GM08714 (cell line): ENCODE results near the gene NCKAP5.
"Not testable (repeated sequence)": the region's sequence is repeated elsewhere in the genome, so short reads cannot be mapped to it uniquely, and the experiment has no call there.

Source experiments
- H3K4me3 ChIP-seq: fragments of 200-500 bp; sonication (Bioruptor generic); 2 replicates; pipeline ENCODE4 v1.5.1; 2014; ENCODE audit warnings: mild to moderate bottlenecking, low read length, inconsistent platforms
- ZNF274 ChIP-seq: IDR thresholded peaks from 2 replicates; pipeline ENCODE4 v1.6.1; 2012; ENCODE audit warnings: mild to moderate bottlenecking, low read depth, low read length

The NCKAP5 gene

GRCh38 chr2:133484106-133484505 is 84.2 kb downstream of the NCKAP5 start:
- TF ChIP-seq ZNF274: no peak
- H3K4me3 ChIP-seq: no peak overlapping the region

GRCh38 chr2:133483181-133483580 is 85.1 kb downstream of the NCKAP5 start:
- no peak overlapping the region for H3K4me3 ChIP-seq
- no peak for TF ChIP-seq ZNF274

GRCh38 chr2:133480707-133481429 is 87.4 kb downstream of the NCKAP5 start:
- TF ChIP-seq ZNF274: no peak
- no peak overlapping the region for H3K4me3 ChIP-seq

- no peak overlapping the region for H3K4me3 ChIP-seq
- no peak for TF ChIP-seq ZNF274
Observed at GRCh38 chr2:133477616-133477990, 90.7 kb downstream of the NCKAP5 start.

- no peak overlapping the region for H3K4me3 ChIP-seq
- TF ChIP-seq ZNF274: no peak
Observed at GRCh38 chr2:133476931-133477615, 91.2 kb downstream of the NCKAP5 start.

- no peak for TF ChIP-seq ZNF274
Observed at GRCh38 chr2:133476286-133476685, 92.0 kb downstream of the NCKAP5 start.

GRCh38 chr2:133475610-133476009 is 92.7 kb downstream of the NCKAP5 start:
- no peak overlapping the region for H3K4me3 ChIP-seq
- TF ChIP-seq ZNF274: no peak

More at GRCh38 chr2:133476286-133476685, 92.0 kb downstream of the NCKAP5 start:
- no peak overlapping the region for H3K4me3 ChIP-seq

GRCh38 chr2:133470446-133470845 is 97.8 kb downstream of the NCKAP5 start:
- H3K4me3 ChIP-seq: not testable (repeated sequence)

- TF ChIP-seq ZNF274: no peak
- H3K4me3 ChIP-seq: no peak overlapping the region
Observed at GRCh38 chr2:133462811-133463210, 105.5 kb downstream of the NCKAP5 start.

GRCh38 chr2:133461484-133461883 is 106.8 kb downstream of the NCKAP5 start:
- no peak for TF ChIP-seq ZNF274
- H3K4me3 ChIP-seq: no peak overlapping the region

- H3K4me3 ChIP-seq: no peak overlapping the region
- no peak for TF ChIP-seq ZNF274
Observed at GRCh38 chr2:133459590-133459989, 108.7 kb downstream of the NCKAP5 start.

- no peak overlapping the region for H3K4me3 ChIP-seq
- no peak for TF ChIP-seq ZNF274
Observed at GRCh38 chr2:133458280-133458679, 110.0 kb downstream of the NCKAP5 start.

GRCh38 chr2:133457861-133458260 is 110.4 kb downstream of the NCKAP5 start:
- no peak for TF ChIP-seq ZNF274

GRCh38 chr2:133456971-133457370 is 111.3 kb downstream of the NCKAP5 start:
- no peak for TF ChIP-seq ZNF274
- H3K4me3 ChIP-seq: no peak overlapping the region

More at GRCh38 chr2:133457861-133458260, 110.4 kb downstream of the NCKAP5 start:
- no peak overlapping the region for H3K4me3 ChIP-seq

- no peak for TF ChIP-seq ZNF274
- H3K4me3 ChIP-seq: no peak overlapping the region
Observed at GRCh38 chr2:133456156-133456555, 112.1 kb downstream of the NCKAP5 start.
